GM18873 (cell line): ENCODE results near the gene SLC45A2.
"Not testable (repeated sequence)": the region's sequence is repeated elsewhere in the genome, so short reads cannot be mapped to it uniquely, and the experiment has no call there.

Experiments
- ATAC-seq: cut with Tn5 transposase; IDR thresholded peaks from one replicate; pipeline ENCODE4 v1.9.1; 2021; ENCODE audit warnings: mild to moderate bottlenecking, moderate library complexity, moderate number of reproducible peaks; ENCODE audit not compliant: unreplicated experiment, low FRiP score

Gene SLC45A2

GRCh38 chr5:33984671-33985124 is at the start of gene SLC45A2:
Gene SLC45A2 (minus strand): TSS chr5:33984693. CDS start chr5:33984583, 110 bp downstream.
- ATAC-seq = no peak

DNA sequence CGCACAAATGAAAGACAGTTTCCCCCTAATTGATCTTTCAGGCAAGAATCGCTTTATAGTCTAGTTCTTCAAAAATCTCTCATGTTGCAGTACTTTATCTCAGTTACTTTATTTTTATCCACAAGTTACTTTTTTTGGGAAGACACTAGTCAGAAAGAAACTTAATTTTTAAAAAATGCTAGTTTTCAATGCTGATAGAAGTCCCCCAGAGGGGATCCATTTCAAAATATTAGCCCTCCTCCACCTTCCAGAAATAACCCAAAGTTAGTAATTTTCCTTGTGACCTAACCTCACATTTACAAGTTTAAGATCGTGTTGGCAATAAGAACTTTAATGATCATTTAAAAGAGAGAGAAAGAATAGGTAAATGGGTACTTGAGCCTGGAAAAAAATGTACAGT is 47.5 kb upstream of the SLC45A2 start:
- ATAC-seq = no peak

DNA sequence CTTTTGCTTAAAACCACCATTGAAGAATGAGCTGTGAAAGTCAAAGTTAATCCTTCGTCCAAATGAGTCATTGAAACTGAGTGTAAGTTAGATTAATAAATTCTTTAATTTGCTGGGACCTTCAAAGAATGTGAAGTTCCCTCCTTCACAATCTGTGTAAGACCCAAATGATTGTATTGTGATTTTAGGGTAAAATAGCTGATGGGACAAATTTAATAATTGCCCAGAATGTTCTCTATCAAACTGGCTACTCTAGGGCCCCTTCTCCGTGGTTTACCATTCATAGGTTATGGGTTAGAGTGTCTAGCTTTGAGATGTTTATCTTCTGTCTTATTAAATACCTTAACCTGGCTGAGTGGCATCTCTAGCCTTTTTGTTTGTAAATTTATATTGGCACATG is 46.6 kb upstream of the SLC45A2 start:
- ATAC-seq = no peak

- ATAC-seq = not testable (repeated sequence)
These were observed 46.1 kb upstream of the SLC45A2 start for GRCh38 chr5:34030585-34030984.

DNA sequence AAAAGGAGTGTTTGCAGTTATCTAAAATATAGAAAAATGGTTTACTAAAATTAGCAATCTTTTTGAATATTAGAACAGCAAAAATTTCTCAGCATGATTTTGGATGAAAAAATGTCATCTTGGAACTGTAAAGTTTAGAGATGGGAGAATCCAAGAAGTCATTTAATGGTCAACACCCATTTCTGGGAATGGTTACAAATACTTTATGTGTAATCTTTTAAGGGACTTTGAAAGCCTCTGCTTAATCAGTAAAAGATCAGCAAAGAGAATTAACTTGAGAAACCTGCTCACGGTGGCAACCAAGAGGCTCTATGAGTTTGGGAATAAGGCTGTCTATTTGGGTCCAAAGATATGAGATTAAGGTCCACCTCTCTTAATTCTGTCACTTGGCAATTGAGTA is 45.6 kb upstream of the SLC45A2 start:
- ATAC-seq = no peak

DNA sequence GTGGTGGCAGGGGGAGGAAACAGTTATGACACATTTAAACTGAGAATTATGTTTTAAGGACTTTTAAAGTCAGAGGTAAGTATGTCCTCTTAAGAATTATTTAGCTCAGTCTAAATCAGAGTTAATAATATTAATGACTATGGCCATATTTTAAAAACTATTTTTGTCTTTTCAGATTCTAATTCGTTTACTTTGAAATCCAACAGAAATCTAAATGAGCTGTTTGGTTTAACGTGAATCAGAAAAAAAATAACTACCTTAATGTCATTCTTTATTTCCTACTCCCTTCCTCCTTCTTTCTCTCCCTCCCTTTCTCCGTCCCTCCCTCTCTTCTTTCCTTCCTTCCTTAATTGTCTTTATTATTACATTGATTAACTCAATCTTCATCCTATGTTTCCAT is 43.9 kb upstream of the SLC45A2 start:
- ATAC-seq = no peak

DNA sequence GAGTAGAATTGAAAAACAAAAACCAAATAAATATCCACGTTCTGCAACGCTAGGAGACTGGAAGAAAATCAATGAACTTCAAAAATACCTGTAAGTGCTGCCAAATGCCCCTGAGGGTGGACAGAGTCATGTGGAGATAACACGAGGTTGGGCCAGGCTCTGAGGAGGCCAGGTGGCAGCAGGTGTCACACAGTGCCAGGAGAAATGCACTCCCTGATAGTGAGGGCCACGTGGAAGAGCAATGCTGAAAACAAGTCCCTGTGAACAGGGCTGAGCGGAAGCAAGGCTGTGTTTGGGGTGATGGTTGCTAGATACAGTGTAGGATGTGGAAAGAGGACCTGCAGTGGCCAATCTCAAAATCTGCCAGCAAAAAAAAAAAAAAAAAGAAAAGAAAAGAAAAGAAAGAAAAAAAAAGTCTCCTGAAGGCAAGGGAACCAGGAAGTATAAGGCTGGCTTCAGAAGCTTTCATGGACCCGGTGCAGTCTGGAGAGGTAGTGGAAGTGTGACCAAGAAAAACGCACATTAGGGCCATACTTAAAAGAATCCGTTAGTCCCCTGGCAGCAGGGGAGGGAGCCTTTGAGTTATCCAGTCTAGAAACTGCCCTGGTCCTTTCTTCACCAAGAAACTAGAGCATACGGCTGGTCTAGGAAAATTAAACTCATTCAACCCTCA is 41.7 kb upstream of the SLC45A2 start:
- ATAC-seq = no peak

- ATAC-seq = peak; percentile 92
These were observed 37.7 kb upstream of the SLC45A2 start for GRCh38 chr5:34022121-34022705.

DNA sequence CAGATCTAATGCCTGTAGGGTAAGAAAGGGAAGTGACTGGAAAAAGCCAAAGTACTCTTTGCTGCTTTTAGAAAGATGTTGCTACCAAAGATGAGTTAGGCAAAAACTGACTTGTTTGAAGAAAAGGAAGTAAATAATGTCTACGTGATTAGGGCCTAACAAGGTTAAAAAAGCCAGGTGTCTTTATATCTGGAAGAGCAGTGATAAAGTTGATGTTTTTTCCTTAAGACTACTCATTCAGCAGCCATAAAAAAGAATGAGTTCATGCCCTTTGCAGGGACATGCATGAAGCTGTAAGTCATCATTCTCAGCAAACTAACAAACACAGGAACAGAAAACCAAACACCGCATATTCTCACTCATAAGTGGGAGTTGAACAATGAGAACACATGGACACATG is 36.8 kb upstream of the SLC45A2 start:
- no peak for ATAC-seq

DNA sequence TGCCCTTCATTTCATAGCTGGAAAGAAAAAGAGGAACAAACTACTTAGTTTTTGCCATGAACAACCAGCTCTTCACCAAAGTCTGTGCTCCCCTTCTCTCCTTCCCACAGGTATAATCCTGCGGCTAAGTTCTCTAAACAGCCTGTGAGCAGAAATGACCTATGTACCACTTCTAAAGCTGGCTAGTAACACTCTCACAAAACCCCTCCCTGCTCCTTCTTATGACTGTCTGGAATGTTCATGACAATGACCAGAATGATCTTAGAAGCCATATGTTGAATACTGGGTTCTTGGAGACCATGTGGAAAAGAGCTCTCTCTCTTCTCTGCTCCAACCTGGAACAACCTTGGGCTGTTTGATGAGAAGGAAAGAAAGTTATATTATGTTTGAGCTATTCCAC is 36.2 kb upstream of the SLC45A2 start:
- ATAC-seq = no peak

DNA sequence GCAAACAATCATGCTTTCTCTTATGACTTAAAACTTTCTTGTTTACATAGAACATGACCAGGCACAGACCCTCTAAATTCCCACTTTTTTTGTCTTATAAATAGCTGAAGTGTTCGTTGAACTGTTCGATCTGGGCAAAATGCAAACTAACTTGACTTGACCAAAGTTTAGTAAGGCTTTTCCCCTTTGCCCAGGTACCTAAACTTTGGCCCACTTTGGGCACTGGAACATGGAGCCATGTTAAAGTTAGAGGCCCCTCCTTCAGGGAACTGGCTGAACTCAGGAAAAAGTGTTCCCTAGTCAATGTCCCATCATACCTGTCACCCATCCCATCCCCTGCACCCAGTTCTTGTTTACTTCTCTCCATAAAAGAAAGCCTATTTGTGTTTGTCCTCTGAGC is 32.8 kb upstream of the SLC45A2 start:
- ATAC-seq = no peak

- ATAC-seq = no peak
These were observed 32.3 kb upstream of the SLC45A2 start for GRCh38 chr5:34016750-34017149.

- no peak for ATAC-seq
These were observed 31.7 kb upstream of the SLC45A2 start for GRCh38 chr5:34016222-34016621.

- no peak for ATAC-seq
These were observed 30.8 kb upstream of the SLC45A2 start for GRCh38 chr5:34015120-34015822.

DNA sequence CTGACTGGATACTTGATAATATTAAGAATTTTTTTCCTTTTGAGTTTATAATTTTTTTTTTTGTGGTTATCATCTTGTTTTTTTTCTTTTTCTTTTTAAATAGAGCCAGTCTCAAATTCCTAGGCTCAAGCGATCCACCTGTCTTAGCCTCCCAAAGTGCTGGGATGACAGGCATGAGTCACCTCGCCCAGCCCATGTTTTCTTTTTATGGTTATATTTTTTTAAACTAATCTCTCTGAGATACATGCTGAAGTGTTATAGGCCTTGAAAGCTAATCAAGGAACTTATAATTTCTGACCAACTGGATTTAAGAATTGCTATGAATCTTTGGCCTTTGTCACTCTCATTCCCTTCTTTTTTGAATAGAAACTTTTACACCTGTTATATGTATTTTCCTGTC is 30.1 kb upstream of the SLC45A2 start:
- ATAC-seq = no peak

- ATAC-seq = no peak
These were observed 29.1 kb upstream of the SLC45A2 start for GRCh38 chr5:34013547-34013946.

DNA sequence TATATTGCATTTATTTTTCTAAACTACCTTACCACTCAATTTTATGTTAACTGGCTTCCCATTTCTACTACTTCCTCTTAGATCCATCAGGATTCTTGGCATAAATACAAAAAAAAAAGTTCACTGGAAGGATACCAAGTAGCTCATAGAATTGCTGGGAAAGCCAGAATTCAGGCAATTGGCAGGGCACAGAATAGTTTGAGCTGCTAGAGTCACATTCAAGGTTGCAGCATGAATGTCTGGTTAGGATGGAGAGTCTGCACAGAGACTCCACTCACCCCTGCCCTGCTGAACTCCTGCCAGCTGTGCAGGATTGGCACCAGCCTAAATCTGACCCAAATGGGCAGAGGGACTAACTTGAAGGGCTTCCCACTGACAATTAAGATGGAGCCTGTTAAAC is 28.3 kb upstream of the SLC45A2 start:
- ATAC-seq = no peak

GRCh38 chr5:34011536-34011935 is 27.0 kb upstream of the SLC45A2 start:
- ATAC-seq = no peak

DNA sequence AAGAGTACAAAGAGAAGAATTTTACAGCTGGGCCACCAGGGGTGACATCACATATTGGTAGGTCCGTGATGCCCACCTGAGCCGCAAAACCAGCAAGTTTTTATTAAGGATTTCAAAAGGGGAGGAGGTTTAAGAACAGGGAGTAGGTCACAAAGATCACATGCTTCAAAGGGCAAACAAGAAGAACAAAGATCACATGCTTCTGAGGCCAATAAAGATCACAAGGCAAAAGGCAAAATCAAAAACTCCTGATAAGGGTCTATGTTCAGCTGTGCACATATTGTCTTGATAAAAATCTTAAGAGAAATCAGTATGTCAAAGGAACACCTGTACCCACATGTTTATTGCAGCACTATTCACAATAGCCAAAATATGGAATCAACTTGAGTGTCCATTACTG is 25.7 kb upstream of the SLC45A2 start:
- ATAC-seq = not testable (repeated sequence)

GRCh38 chr5:34009610-34010009 is 25.1 kb upstream of the SLC45A2 start:
- ATAC-seq = no peak

DNA sequence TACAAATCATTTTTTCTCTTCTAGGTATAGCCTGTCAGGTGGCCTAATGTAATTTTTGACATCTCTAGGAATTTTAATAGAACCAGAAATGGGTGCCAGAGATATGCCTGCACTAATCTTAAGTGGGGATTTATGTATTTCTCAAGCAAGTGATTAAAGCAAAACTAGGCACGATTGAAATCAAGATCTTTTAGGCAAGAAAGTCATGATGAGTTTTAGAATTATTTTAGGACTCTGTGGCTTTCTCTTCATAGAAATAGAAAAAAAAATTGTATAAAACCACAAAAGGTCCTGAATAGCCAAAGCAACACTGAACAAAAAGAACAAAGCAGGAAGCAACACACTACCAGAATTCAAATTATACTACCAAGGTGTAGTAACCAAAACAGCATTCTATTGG is 24.3 kb upstream of the SLC45A2 start:
- no peak for ATAC-seq
